Measurements from ENCODE around the gene ACOT7. TPM values are rescaled to one million over a fixed set of nuclear protein-coding genes. Genes with fewer than 3 reads are reported as not detected.

Gene ACOT7
- total RNA-seq, 1 experiment from 2014 or later, result 120 TPM

DNA sequence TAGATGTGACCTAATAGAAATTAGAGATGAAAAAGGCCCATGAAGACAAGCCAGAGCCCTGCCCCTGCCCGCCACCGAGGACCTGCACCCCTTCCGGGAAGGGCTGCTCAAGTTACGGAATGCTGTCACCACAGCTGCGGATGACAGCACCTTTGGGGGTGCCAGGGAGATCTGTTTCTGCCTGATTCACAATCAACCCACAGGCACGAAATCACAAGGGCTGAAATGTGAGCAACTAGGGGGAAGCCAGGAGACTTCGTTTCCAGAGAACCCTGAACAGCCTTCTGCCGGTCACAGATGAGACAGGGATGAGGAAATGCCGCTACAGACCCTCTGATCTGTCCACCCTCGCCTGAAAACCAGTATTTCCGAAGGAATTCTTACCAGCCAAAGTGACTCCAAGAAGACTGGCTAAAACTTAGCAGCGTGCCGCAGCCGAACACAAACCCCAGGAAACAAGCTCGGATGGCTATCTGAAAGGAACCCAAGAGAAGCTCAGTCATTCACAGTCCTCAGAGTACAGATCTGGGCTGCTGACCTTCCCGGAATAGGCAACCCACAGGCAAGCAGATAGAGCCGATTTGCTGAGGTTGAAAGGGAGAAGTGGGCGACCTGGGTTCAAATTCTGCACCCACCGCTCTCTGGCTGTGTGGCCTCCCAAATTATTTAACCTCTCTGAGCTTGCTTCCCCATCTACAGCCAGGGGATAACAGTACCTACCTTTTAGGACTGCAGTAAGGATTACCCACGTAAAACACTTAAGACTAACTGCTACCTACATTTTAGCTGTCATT lies 158.9 kb downstream of the ACOT7 start:
- Histone ChIP-seq H3K27me3 (ENCODE audit: control insufficient read depth, insufficient read depth, low read length) (no peaks in the 10 kb centered on the region), H3K4me1 (ENCODE audit: control insufficient read depth, insufficient read depth, low read length) (peaks cover 6% of the 10 kb centered on the region), H3K27ac (ENCODE audit: low read length) (peak overlapping the region; percentile 84), H3K36me3 (ENCODE audit: control insufficient read depth, insufficient read depth, low read length) (peaks cover 10% of the 10 kb centered on the region), H3K4me3 (ENCODE audit: low read depth in 2 of 2, low read length in 2 of 2) (peak overlapping the region; percentile 62 to 84), H3K9me3 (ENCODE audit: control insufficient read depth, insufficient read depth, low read depth, low read length) (no peaks in the 10 kb centered on the region)
- DNase-seq (ENCODE audit: low read depth, low spot score) (no peak), ATAC-seq (no peak)
- ChIA-PET POLR2A (interaction anchor here (0.7 kb wide), 1 partner anchor 184 kb away, joined by 3 read pairs; no protein-coding TSS in a partner anchor), CTCF (interaction anchor here (0.6 to 0.8 kb wide), 2 partner anchors 11 to 27 kb away, joined by 3 to 13 read pairs; no protein-coding TSS in a partner anchor)
- in situ Hi-C loops (cut with HindIII; ENCODE audit: low pct_unique_long_range_greater_than_20kb, low sequenced_read_pairs) (no loop called here), intact Hi-C loops (cut with micrococcal nuclease; ENCODE audit: unreplicated experiment) (no loop called here)
- TF ChIP-seq POLR2AphosphoS5 (IDR thresholded peaks at IDR 0.05; ENCODE audit: low read depth, low read length) (no peak), TCF7L2 (IDR thresholded peaks at IDR 0.05; ENCODE audit: low read depth, low read length) (no peak)
- no TSS peak for BruUV-seq (replicated peaks)

DNA sequence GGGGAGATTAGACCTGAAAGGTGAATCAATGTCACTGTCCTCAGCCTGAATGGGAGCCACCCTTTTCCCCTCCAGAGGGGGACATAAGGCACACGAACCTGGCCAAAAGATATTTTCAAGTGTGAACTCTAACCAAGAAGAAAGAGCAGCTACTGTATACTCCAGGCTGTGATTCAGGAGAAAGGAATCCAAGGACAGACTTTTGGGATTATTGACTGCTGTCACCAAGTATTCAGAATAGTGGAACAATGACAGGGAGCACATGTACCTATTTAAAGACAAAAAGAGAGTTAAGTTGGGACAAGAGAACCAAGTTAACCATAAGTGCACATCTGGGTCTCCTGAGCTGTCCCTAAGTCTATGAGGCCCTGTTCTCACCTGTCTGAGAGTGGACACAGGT lies 160.2 kb downstream of the ACOT7 start:
- intact Hi-C loops (cut with micrococcal nuclease; ENCODE audit: unreplicated experiment) (no loop called here), in situ Hi-C loops (cut with HindIII; ENCODE audit: low pct_unique_long_range_greater_than_20kb, low sequenced_read_pairs) (no loop called here)
- H3K36me3 ChIP-seq (ENCODE audit: control insufficient read depth, insufficient read depth, low read length), result peaks cover 10% of the 10 kb centered on the region
- no peaks in the 10 kb centered on the region for H3K27me3 ChIP-seq (ENCODE audit: control insufficient read depth, insufficient read depth, low read length)
- no peak for DNase-seq (ENCODE audit: low read depth, low spot score)
- CTCF ChIA-PET, result no interaction called here
- H3K9me3 ChIP-seq (ENCODE audit: control insufficient read depth, insufficient read depth, low read depth, low read length), result no peaks in the 10 kb centered on the region
- BruUV-seq (replicated peaks), result no TSS peak
- TF ChIP-seq, protein P1, sequence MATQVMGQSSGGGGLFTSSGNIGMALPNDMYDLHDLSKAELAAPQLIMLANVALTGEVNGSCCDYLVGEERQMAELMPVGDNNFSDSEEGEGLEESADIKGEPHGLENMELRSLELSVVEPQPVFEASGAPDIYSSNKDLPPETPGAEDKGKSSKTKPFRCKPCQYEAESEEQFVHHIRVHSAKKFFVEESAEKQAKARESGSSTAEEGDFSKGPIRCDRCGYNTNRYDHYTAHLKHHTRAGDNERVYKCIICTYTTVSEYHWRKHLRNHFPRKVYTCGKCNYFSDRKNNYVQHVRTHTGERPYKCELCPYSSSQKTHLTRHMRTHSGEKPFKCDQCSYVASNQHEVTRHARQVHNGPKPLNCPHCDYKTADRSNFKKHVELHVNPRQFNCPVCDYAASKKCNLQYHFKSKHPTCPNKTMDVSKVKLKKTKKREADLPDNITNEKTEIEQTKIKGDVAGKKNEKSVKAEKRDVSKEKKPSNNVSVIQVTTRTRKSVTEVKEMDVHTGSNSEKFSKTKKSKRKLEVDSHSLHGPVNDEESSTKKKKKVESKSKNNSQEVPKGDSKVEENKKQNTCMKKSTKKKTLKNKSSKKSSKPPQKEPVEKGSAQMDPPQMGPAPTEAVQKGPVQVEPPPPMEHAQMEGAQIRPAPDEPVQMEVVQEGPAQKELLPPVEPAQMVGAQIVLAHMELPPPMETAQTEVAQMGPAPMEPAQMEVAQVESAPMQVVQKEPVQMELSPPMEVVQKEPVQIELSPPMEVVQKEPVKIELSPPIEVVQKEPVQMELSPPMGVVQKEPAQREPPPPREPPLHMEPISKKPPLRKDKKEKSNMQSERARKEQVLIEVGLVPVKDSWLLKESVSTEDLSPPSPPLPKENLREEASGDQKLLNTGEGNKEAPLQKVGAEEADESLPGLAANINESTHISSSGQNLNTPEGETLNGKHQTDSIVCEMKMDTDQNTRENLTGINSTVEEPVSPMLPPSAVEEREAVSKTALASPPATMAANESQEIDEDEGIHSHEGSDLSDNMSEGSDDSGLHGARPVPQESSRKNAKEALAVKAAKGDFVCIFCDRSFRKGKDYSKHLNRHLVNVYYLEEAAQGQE (IDR thresholded peaks at IDR 0.05; ENCODE audit: insufficient read depth in 1 of 2, low read depth in 2 of 2, low read length in 1 of 2), result no peak
- TF ChIP-seq TCF7L2 (IDR thresholded peaks at IDR 0.05; ENCODE audit: low read depth, low read length), result no peak
- TF ChIP-seq SIN3A (IDR thresholded peaks at IDR 0.05; ENCODE audit: borderline replicate concordance, insufficient read depth, low read depth, low read length), result no peak
- no peak for TF ChIP-seq POLR2AphosphoS5 (IDR thresholded peaks at IDR 0.05; ENCODE audit: low read depth, low read length)
- TF ChIP-seq, protein P2, sequence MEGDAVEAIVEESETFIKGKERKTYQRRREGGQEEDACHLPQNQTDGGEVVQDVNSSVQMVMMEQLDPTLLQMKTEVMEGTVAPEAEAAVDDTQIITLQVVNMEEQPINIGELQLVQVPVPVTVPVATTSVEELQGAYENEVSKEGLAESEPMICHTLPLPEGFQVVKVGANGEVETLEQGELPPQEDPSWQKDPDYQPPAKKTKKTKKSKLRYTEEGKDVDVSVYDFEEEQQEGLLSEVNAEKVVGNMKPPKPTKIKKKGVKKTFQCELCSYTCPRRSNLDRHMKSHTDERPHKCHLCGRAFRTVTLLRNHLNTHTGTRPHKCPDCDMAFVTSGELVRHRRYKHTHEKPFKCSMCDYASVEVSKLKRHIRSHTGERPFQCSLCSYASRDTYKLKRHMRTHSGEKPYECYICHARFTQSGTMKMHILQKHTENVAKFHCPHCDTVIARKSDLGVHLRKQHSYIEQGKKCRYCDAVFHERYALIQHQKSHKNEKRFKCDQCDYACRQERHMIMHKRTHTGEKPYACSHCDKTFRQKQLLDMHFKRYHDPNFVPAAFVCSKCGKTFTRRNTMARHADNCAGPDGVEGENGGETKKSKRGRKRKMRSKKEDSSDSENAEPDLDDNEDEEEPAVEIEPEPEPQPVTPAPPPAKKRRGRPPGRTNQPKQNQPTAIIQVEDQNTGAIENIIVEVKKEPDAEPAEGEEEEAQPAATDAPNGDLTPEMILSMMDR (IDR thresholded peaks at IDR 0.05), result no peak
- no peak for ATAC-seq
- POLR2A ChIA-PET, result no interaction called here
- H3K27ac ChIP-seq (ENCODE audit: low read length), result no peak overlapping the region
- no peak overlapping the region for H3K4me3 ChIP-seq (ENCODE audit: low read depth in 2 of 2, low read length in 2 of 2)
- peaks cover 6% of the 10 kb centered on the region for H3K4me1 ChIP-seq (ENCODE audit: control insufficient read depth, insufficient read depth, low read length)

DNA sequence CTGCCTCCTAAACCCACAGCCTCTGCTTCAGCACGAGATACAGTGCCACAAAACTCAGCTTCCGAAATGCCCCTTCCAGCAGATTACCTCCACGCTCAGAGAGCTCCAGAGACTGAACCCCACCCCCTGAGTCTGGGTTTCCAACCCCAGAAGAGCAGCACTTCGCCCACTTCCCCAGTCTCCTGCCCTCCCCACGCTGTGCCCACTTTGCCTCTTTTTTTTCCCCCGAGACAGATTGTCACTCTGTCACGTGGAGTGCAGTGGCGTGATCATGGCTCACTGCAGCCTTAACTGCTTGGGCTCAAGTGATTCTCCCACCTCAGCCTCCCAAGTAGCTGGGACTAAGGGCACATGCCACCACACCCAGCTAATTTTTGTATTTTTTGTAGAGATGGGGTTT lies 167.9 kb downstream of the ACOT7 start:
- intact Hi-C loops (cut with micrococcal nuclease; ENCODE audit: unreplicated experiment), result no loop called here
- Histone ChIP-seq H3K27me3 (ENCODE audit: control insufficient read depth, insufficient read depth, low read length) (no peaks in the 10 kb centered on the region), H3K9me3 (ENCODE audit: control insufficient read depth, insufficient read depth, low read depth, low read length) (no peaks in the 10 kb centered on the region), H3K4me3 (ENCODE audit: low read depth in 2 of 2, low read length in 2 of 2) (no peak overlapping the region), H3K36me3 (ENCODE audit: control insufficient read depth, insufficient read depth, low read length) (peaks cover 10% of the 10 kb centered on the region; the same call in 1 of the 2 replicates), H3K27ac (ENCODE audit: low read length) (no peak overlapping the region), H3K4me1 (ENCODE audit: control insufficient read depth, insufficient read depth, low read length) (peaks cover 17% of the 10 kb centered on the region)
- in situ Hi-C loops (cut with HindIII; ENCODE audit: low pct_unique_long_range_greater_than_20kb, low sequenced_read_pairs), result no loop called here
- DNase-seq (ENCODE audit: low read depth, low spot score) (no peak), ATAC-seq (no peak)
- CTCF ChIA-PET, result interaction anchor here (0.6 to 1.5 kb wide), 2 partner anchors 19 to 21 kb away, joined by 5 to 9 read pairs; no protein-coding TSS in a partner anchor
- no TSS peak for BruUV-seq (replicated peaks)
- POLR2A ChIA-PET, result no interaction called here
- no peak for TF ChIP-seq SIN3A (IDR thresholded peaks at IDR 0.05; ENCODE audit: borderline replicate concordance, insufficient read depth, low read depth, low read length)

Data from Panc1 (cell line).